Activated CD8-positive, alpha-beta memory T cell treated with anti-CD3 and anti-CD28 coated beads, Interleukin-2, amount 50 U/mL, for 24 hours (primary cell): ENCODE data around the gene C4orf51.

Source experiments
- DNase-seq: peaks from one replicate; pipeline ENCODE4 v3.0.0-alpha.2; 2020; ENCODE audit errors: extremely low read depth

The C4orf51 gene

DNA sequence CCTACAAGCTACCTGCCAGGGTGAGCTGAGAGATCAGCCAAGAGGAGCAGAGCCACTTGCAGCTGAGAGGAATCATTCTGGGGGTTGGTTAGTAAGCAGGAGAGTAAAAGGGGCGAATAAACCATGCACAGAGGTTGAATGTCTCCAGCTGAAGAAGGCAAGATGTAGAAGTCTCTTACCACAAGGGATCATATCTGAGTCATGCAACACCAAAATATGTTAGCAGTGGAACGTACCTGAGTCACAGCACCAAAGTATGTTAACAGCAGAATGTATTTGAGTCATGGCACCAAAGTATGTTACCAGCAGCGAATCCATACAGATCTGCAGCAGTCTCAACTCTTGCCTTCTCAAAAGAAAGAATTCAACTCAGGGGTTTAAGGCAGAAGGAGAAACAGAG, 29.9 kb downstream of the C4orf51 start:
- no peak for DNase-seq

DNA sequence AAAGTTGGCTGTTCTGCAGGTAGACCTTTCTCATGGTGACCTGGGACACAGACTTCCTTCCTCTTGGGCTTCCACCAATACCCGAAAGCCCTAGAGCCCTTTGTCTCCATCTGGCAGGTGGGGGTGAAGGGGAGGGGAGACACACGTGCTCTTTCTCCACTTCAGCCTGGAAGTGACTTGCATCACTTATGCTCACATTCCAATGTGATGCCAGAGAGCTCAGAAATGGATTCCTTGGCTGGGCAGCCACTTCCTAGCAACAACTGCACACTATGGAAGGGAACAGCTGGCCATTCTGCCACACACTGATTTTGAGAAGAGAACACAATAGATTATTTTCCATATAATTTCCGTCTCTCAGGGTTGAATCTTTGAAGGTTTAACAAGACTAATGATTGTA, 36.3 kb downstream of the C4orf51 start:
- no peak for DNase-seq

DNA sequence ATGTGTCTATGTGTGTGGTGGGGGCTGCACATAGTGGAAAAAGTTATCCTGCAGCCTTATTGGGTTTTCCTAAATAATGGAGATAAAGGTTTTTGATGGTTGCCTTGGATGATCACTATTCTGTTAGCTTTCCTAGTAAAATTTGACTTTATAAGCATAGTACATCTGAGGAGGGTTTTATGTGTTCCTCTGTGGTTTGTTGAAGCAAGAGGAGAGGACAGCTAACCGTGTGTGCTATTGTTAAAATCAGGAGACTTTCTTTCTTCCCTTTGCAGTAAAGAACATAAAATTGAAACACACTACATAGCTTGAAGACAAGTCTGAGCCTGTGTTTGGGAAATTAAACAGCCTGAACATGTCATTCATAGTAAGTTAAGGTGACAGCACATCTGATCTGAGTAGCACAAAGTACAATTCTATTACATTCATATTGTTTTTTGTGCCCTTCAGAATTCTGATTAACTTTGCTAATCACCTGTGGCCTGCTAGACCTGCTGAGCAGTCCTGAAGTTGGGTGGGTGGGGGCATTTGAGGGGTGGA, 36.8 kb downstream of the C4orf51 start:
- DNase-seq, result no peak

DNA sequence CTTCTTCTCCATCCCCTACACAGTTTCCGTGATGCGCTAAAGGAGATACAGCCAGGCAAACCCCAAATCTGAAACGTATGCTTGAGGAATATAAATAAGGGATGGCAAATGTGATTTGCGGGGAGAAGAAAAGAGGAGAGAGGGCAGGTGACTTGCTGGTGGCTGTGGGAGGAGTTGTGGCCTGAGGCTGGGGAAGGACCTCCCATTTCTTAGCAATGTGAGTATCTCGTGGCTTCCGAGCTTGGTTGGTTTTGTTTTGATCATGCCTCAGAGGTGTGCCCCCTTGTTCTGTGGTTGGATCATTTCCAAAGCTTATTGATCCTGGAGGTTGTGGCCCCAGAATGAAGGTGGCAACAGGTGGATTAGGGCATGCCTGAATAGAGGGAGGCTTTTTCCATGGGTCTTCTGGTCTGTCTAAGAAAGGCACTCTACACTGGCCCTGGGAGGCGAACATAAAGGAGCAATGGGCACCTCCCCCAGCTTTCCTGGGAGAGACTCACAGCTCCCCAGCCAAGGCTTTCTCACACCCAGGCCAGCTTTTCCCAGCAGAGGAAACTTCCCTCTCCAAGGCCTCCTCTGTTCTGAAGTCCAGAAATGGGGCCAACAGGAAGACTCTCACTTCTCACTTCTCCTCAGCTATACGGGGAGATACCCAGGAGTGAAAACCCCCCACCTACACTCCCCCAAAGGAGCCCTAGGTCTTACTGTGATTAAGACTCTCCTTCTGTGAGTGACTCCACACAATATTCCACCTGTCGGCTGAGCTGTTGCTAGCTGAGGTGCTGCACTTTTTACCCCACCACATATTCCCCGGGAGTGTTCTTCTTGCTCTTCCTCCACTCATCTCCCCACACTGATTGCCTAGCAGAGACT, 40.0 kb downstream of the C4orf51 start:
- DNase-seq, result no peak

DNA sequence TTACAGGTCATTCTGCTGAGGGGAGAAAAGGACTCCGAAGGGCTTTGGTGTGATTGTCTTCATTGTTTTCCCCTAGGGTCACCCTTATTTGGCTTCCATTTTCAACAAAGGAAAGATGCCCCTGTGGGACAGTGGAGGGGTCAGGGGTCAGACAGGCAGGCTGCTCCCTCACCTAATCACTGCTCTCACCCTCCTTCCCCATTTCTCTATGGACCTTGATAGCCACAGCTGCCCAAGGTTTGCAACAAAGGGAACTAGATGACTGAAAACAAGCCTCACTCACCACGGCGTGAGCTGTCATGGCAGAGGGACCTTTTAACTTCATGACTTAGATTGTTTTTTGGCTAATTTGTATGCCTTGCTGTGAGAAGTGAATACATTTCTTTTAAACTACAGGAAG, 40.7 kb downstream of the C4orf51 start:
- no peak for DNase-seq

DNA sequence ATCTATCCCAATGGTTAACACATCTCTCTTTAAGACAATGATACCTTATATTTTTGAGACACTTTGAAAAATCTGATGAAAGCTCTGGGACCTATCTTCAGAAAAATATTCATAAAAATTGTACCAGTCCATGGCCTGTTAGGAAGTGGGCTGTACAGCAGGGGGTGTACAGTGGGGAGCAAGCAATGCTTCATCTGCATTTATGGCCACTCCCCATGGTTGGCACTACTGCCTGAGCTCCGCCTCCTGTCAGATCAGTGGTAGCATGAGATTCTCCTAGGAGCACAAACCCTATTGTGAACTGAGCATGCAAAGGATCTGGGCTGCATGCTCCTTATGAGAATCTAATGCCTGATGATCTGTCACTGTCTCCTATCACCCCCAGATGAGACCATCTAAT, 42.6 kb downstream of the C4orf51 start:
- no peak for DNase-seq

DNA sequence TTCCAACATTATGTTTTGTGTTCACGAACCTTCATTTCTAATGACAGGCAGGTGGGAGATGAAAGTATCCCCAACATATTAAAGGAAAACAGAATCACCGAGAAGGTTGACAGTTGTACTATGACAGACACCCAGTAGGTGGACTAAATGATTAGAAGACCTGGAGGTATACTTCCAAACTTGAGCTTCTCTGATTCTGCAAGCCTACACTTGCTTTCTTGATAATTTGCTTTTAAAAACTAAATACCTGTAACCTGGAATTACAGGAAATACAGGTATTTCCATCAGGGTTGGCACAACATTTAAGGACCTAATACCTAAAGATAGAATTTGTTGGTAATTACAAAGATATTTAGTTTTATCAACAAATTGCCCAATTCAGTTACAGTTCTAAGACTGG, 43.4 kb downstream of the C4orf51 start:
- DNase-seq, result no peak

DNA sequence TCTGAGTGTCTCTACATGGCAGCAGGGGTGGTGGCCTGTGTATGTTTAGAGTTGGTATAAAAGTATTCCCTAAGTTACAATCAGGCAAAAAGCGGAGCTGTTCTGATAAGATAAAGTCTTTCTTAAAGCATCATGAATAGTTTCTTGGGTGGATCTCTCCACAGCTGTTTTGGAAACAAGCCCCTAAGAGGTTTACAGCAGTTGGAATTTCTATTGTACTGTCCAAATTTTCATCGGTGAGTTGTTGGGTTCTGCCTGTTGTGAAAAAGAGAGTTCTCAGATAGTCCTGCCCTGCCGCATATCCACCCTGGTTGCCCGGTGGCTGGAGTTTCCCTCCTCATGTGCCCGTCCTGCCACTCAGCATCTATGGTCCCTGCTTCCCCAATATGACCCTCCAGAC, 50.1 kb downstream of the C4orf51 start:
- no peak for DNase-seq

DNA sequence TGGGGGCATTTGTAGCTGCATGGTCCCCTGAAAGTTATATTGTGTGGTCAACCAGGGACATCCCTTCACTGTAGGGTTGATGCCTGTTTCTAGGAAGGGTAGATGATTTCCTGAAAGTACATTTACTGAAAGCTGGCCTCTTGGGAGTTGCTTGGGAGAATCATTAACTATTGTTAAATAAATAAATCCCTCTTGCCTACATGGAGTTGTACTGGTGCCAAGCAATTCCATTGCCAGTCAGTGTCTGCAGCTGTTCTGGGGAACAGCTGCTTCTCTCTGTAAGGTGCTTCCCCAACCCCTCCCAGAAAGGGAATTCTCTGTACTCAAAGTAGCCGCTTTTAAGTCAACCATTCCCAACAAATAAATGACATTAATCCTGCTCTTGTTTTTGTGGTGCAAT, 51.1 kb downstream of the C4orf51 start:
- no peak for DNase-seq

DNA sequence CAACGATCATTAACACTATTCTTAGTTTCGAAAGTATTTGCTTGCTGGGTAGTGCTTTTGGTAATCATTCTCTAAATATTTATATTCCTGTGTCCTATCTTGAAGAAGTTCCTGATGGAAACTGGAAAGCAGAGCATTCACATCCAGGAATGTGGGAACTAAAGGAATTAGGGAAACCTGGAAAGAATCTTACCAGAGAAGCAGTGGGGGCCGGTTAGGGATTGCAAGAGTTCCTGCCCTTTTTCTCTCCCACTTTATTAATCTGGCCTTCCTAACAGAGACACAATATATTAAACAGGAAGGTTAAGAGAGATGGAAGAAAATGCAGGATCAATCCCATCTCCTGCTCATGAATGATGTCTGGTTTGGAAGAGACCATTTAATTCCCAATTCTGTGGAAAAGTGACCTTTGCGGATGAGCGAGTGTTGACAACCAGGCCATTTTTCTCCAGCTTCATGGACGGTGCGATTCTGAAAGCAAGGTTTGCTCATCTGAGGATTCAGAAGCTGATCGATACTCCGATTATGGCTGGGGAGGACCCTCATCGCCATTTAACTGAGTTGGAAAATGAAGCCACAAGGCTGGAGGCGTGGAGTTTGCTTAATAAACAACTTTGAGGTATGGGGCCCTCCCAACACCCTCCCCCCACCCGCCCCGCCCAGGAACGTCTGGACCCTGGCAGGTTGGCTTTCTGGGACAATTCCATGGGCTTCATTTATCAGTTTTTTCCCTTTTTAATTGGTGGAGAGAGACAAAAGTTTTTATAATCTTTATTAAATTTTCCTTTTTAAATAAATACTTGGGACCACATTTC, 52.3 kb downstream of the C4orf51 start:
- DNase-seq, result no peak

DNA sequence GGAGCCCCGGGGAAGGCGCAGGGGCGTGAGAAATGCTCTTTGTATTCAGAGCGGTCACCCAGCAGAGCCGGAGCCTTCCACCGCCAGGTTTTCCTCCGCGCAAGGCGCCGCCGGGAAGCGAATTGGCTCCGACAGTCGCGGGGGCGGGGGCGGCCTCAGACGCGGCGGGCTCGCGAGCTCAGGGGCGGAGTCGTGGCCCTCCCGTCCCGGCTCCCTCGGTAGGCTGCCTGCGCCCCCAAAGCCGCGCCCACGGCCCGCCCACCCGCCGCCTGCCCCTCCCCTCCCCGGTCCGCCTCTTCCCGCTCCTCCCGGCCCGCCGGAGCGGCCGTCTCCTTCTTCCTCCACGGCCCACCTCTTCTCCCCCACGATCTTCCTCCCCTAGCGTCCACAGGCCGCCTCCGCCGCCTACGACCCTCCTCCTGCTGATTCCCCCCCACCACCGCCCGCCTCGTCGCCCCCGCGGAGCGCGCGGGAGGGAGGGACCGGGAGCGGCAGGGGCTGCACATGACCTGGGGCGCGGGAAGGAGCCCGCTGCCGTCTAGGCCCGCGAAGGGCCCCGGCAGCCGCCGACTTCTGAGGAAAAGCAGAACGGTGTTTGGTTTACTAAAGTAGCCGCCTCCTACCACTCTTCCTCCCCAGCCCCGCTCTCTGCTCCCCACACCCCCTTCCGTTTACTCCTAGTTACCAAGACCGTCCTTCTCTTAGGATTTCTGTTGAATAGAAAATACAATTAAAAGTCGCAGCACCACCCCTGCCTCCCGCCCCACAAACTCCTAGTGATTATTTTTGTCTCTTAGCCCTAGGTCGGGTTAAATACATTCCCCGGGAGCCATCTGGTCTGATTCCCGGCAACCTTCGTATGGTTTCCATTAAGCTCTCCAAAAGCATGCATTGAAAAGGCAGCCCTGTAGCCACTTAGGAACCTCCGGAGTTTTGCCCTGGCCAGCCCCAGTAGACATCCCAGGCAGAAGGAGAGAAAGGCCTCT, 53.2 kb downstream of the C4orf51 start:
- peak; percentile 49 for DNase-seq

DNA sequence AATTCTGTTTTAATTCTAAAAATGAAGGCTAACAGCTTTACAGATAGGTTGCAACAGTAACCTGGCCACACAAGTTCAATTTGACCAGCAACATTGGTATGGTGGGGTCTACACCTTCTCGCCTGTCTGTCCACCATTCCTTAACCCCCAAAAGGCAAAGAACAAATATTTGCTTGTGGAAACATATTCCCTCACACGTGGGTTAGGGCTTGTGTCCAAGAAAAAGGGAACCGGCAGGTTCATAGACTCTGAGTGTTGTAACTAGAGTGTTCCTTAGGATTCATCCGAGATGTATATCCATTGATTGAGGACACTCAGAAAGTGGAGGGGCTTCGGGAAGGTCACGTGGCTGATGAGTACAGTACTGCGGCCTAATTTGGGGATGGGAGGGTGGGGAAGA, 54.1 kb downstream of the C4orf51 start:
- no peak for DNase-seq

DNA sequence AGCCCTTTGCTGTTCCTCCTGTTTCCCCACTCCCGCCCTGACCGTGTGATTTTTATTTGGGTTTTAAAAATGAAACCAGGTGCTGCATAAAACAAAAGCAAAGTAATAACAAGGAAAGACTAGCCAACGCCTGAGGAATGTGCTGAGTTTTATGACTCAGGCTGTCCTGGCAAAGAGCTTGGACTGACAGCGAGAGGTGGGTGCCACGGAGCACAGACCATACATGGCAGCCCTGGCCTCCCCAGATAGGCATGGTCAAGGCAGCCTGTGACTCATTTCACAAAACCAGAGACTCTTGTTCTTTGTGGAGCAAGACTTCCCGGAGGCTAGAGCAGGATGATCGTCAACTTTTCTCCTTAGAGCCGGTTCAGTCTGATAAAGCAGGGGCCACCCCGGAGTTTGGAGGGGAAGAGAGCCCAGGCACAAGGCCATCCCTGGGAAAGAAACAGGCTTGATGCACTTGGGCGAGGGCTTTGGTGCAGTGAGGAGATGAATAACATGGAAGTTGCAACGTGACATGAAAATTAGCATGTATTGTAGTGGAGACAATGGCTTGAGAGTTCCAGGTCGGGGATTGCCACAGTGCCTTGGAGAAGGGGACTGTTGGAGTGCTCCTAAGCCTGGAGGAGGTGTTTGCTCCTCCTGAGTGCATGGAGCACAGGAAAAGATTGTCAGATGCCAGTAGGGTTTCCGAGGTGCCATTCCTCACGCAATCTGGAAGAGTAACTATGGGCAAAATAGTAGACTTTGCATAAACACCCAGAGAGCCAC, 54.8 kb downstream of the C4orf51 start:
- DNase-seq, result no peak

DNA sequence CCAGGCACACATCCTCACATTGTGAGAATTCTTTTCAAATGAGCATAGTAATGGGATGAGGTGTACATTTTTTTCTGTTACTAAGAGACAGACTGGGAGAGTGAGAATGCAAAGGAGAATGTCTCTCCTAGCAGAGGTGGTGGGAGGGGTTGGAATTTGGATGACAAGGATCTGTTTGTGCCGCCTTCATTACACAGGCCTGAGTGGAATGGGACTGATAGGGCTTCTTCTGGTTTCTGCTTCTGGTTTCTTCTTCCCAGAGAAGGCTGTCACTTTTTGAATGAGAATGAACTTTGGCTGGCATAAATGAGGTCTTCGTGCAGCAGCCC, 55.4 kb downstream of the C4orf51 start:
- DNase-seq, result no peak

DNA sequence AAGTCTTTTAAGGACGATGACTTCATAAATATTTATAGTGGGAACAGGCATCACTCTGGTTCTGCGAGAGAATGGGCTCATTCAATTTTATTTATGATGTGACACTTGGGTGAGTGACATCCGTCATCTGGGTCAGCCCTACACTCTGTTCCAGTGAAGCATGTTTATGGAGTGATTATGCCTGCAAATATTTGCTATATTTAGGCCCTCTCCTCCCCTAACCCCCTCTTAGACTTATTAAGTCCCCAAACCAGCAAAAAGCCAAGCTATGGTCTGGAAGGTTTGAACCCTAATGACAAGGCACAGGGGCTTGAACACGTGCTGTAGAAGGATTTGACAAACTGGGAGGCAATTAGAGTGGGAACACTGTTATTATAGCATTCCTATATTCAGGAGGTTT, 55.9 kb downstream of the C4orf51 start:
- DNase-seq, result no peak

DNA sequence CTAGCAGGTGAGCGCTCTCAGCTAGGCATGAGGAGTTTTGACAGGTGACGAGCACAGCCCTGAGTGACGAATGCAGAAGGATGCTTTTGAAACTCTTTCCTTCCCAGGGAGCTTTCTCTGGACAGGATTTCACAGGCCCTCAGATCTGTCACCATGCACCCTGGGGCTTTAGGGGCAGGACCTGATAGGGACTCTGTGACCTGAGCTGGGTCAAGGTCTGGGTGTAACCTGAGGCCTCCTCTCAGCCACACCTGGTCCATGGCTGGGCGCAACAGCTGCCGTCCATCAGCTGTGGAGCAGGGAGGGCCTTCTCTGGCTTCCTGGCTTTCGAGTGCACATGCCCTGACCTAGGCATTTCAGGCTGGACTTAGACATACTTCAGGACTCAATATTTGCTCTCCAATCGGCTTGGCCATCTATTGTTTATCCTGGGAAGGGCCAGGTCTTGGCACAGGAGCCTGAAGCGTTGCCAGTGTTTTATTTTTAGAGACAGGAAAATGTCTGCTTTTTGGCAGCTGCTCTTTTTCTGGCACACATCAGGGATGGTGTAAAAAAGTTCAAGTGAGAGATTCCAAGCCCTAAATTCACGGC, 56.4 kb downstream of the C4orf51 start:
- no peak for DNase-seq

DNA sequence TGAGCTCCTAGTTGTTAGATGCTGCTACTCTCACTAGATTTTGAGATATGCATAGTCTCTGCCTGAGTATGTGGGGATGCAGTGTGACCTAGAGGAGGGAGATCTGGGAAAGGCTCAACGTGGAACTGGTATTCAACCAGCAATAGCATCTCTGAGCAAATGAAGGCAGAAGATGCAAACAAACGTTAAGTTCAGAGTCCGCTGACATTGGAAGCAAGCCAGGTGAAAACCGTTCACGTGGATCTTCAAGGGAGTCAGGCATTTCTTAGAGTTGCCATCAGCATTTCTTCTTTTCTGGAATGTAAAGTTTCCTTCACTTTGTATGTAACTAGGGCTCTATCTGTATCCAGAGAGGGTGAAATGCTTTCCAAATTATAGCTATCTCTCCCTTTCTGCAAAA, 59.9 kb downstream of the C4orf51 start:
- DNase-seq, result no peak

DNA sequence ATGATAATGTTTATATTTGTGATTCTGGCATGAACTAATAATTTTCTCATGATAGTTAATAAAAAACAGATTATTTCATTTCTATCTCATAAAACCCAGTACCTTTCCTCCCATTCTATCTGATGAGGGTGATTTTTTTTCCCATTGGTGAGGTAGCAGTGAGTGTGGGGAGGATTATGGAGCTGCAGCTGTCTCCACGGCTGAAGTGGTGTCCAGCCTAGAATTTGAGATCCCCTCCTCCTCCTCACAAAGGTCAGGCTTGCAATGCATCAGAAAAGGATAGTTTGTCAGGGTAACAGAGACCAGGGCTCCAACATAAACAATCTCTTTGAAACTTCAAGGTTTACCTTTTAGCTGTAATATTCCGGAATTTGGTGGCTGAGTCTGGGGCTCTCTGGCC, 60.9 kb downstream of the C4orf51 start:
- no peak for DNase-seq

DNA sequence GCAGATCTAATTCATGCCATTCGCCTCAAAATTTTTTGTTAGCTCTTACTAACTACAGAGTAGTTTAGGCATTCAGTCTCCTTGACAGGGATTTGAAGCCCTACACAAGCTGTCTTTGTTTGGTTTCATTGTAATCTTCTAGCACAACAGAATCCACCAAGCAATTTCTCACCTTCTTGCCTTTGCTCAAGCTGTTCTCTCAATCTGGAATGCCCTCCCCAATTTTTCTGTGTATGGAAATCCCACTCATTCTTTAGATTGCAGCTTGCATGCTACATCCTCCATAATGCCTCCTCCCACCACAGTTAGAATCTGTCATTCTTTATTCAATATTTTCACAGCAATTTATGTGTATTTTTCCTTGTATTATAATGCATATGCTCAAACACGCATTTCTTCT, 63.7 kb downstream of the C4orf51 start:
- no peak for DNase-seq

DNA sequence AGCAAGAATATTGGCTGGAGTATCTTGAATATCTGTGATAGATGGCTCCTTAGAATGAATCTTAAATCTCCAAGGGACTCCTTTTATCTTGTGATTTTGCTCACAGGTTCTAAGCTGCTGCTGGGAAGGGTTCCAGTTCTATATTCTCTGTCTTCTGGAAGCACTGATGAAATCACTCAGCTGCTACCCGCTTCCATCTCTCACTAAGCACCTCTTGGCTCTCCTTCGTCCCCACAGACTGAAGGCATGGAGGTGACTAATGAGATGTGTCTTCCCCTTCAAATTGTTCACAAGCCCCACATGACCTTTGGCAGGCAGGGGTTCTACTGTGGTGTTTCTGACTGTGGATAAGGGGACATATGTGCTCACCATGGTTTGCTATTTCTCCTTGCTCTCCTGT, 75.9 kb downstream of the C4orf51 start:
- no peak for DNase-seq

DNA sequence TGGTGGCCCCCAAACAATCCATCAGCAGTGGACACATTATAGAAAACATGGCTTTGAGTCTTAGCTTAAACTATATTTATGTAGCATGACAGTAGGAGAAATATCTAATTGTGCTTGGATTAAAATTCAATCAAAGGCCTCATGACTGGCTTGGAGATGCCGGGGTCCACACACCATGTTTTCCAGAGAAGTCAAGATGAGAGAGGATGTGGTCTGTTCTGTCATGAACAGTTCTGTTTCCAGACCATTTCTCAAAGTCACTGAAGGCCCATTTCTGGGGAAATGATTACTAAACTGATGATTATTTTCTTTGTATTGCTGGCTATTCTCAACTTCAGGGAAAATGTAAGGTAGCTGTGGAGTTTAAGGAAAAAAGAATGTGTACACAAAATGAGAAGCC, 76.3 kb downstream of the C4orf51 start:
- no peak for DNase-seq
